Muscle layer of duodenum (tissue), 2 donors: ENCODE data around the gene BRD9.
"Not testable (repeated sequence)": the region's sequence is repeated elsewhere in the genome, so short reads cannot be mapped to it uniquely, and the experiment has no call there.

ENCODE experiments used
- H3K27ac ChIP-seq: one replicate; pipeline ENCODE4 v1.7.0; 2013; ENCODE audit warnings: mild to moderate bottlenecking, low read length
- H3K27me3 ChIP-seq: one replicate; pipeline ENCODE4 v1.7.0; 2013; ENCODE audit warnings: low read depth, mild to moderate bottlenecking, control low read depth, low read length
- H3K36me3 ChIP-seq, 2 donors: one replicate each; pipeline ENCODE4 v1.7.0; 2013; ENCODE audit warnings: low read length in 2 of 2, control low read depth in 1 of 2, mild to moderate bottlenecking in 1 of 2; ENCODE audit not compliant: insufficient read depth in 2 of 2, control insufficient read depth in 1 of 2
- H3K4me1 ChIP-seq, 2 donors: one replicate each; pipeline ENCODE4 v1.7.0; 2013; ENCODE audit warnings: low read length in 2 of 2, mild to moderate bottlenecking in 2 of 2, control low read depth in 1 of 2, moderate library complexity in 1 of 2; ENCODE audit not compliant: insufficient read depth in 2 of 2, control insufficient read depth in 1 of 2
- H3K4me3 ChIP-seq, 2 donors: one replicate each; pipeline ENCODE4 v1.7.0; 2013; ENCODE audit warnings: low read length in 2 of 2, low read depth in 1 of 2, mild to moderate bottlenecking in 1 of 2
- H3K9me3 ChIP-seq, 2 donors: one replicate each; pipeline ENCODE4 v1.7.0; 2013; ENCODE audit warnings: low read length in 2 of 2, control low read depth in 1 of 2, mild to moderate bottlenecking in 1 of 2; ENCODE audit not compliant: control insufficient read depth in 1 of 2
- donor health status: healthy.

Gene BRD9

GRCh38 chr5:882253-883183, 10.1 kb downstream of the BRD9 start:
- Histone ChIP-seq H3K4me3 (no peak overlapping the region), H3K27ac (no peak overlapping the region), H3K36me3 (peaks cover 70 to 71% of the 10 kb centered on the region in 2 donors), H3K9me3 (no peaks in the 10 kb centered on the region), H3K27me3 (no peaks in the 10 kb centered on the region), H3K4me1 (no peaks in the 10 kb centered on the region)

GRCh38 chr5:881551-881935, 11.1 kb downstream of the BRD9 start:
- no peaks in the 10 kb centered on the region for H3K4me1 ChIP-seq
- H3K9me3 ChIP-seq = no peaks in the 10 kb centered on the region
- H3K27me3 ChIP-seq = no peaks in the 10 kb centered on the region
- H3K36me3 ChIP-seq = peaks cover 65 to 71% of the 10 kb centered on the region in 2 donors
- H3K27ac ChIP-seq = no peak overlapping the region
- no peak overlapping the region for H3K4me3 ChIP-seq

GRCh38 chr5:880816-881550, 11.6 kb downstream of the BRD9 start:
- H3K27ac ChIP-seq = no peak overlapping the region
- no peak overlapping the region for H3K4me3 ChIP-seq
- H3K9me3 ChIP-seq = no peaks in the 10 kb centered on the region
- H3K36me3 ChIP-seq = peaks cover 64 to 71% of the 10 kb centered on the region in 2 donors
- no peaks in the 10 kb centered on the region for H3K4me1 ChIP-seq
- H3K27me3 ChIP-seq = no peaks in the 10 kb centered on the region

GRCh38 chr5:878677-879076, 13.9 kb downstream of the BRD9 start:
- not testable (repeated sequence) for H3K27ac ChIP-seq, H3K27me3 ChIP-seq, H3K4me3 ChIP-seq, H3K4me1 ChIP-seq, H3K9me3 ChIP-seq
- H3K36me3 ChIP-seq = peaks cover 63 to 67% of the 10 kb centered on the region in 2 donors

GRCh38 chr5:878125-878524, 14.5 kb downstream of the BRD9 start:
- Histone ChIP-seq H3K4me1 (no peaks in the 10 kb centered on the region), H3K9me3 (no peaks in the 10 kb centered on the region), H3K27me3 (no peaks in the 10 kb centered on the region), H3K27ac (no peak overlapping the region), H3K36me3 (peaks cover 62 to 67% of the 10 kb centered on the region in 2 donors), H3K4me3 (no peak overlapping the region)

GRCh38 chr5:876398-877365, 15.9 kb downstream of the BRD9 start:
- no peaks in the 10 kb centered on the region for H3K4me1 ChIP-seq
- H3K36me3 ChIP-seq = peaks cover 58 to 73% of the 10 kb centered on the region in 2 donors
- H3K4me3 ChIP-seq = no peak overlapping the region
- H3K27me3 ChIP-seq = no peaks in the 10 kb centered on the region
- no peak overlapping the region for H3K27ac ChIP-seq
- no peaks in the 10 kb centered on the region for H3K9me3 ChIP-seq

GRCh38 chr5:875931-876330, 16.7 kb downstream of the BRD9 start:
- peaks cover 58 to 73% of the 10 kb centered on the region in 2 donors for H3K36me3 ChIP-seq
- no peaks in the 10 kb centered on the region for H3K4me1 ChIP-seq
- H3K27me3 ChIP-seq = no peaks in the 10 kb centered on the region
- H3K9me3 ChIP-seq = no peaks in the 10 kb centered on the region
- no peak overlapping the region for H3K4me3 ChIP-seq
- H3K27ac ChIP-seq = no peak overlapping the region

- Histone ChIP-seq H3K4me3 (no peak overlapping the region), H3K4me1 (no peaks in the 10 kb centered on the region), H3K36me3 (peaks cover 81 to 95% of the 10 kb centered on the region in 2 donors), H3K27me3 (no peaks in the 10 kb centered on the region), H3K9me3 (no peaks in the 10 kb centered on the region), H3K27ac (no peak overlapping the region)
Measured at GRCh38 chr5:873328-873727, 19.3 kb downstream of the BRD9 start.

- Histone ChIP-seq H3K27ac (no peak overlapping the region), H3K36me3 (peaks cover 82 to 95% of the 10 kb centered on the region in 2 donors), H3K9me3 (no peaks in the 10 kb centered on the region), H3K27me3 (no peaks in the 10 kb centered on the region), H3K4me3 (no peak overlapping the region), H3K4me1 (no peaks in the 10 kb centered on the region)
Measured at GRCh38 chr5:872301-872700, 20.3 kb downstream of the BRD9 start.

- Histone ChIP-seq H3K4me1 (no peaks in the 10 kb centered on the region), H3K36me3 (peaks cover 80 to 95% of the 10 kb centered on the region in 2 donors), H3K27me3 (no peaks in the 10 kb centered on the region), H3K27ac (no peak overlapping the region), H3K9me3 (no peaks in the 10 kb centered on the region), H3K4me3 (no peak overlapping the region)
Measured at GRCh38 chr5:871596-872298, 20.9 kb downstream of the BRD9 start.
